HG02884 (cell line): Measurements from ENCODE around the gene GRIK4.

Source experiments
- ATAC-seq: cut with Tn5 transposase; IDR thresholded peaks from one replicate; pipeline ENCODE4 v1.9.1; 2021; ENCODE audit warnings: mild to moderate bottlenecking, moderate library complexity; ENCODE audit not compliant: unreplicated experiment

Gene GRIK4

GRCh38 chr11:120629407-120630080 is 118.0 kb downstream of the GRIK4 start:
- ATAC-seq = no peak

GRCh38 chr11:120630122-120630521 is 118.6 kb downstream of the GRIK4 start:
- ATAC-seq = no peak

DNA sequence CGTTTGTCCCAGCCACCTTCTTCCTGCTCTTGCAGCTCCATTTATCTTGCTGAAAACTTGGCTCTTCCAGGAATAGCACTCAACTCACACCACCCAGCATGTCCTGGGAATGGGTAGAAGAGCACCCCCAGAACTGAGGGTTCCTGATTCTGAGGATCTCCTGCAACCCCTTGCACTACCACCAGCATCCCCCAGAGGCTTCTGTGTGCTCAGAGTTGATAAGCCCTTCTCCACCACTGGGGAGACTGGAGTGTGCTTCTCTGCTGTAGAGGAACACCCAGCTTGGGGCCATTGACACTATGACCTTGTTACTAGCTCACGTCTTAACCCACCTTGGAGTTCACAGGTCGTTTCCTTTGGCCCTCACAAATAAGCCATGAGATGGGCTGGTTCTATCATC is 121.0 kb downstream of the GRIK4 start:
- ATAC-seq = no peak

DNA sequence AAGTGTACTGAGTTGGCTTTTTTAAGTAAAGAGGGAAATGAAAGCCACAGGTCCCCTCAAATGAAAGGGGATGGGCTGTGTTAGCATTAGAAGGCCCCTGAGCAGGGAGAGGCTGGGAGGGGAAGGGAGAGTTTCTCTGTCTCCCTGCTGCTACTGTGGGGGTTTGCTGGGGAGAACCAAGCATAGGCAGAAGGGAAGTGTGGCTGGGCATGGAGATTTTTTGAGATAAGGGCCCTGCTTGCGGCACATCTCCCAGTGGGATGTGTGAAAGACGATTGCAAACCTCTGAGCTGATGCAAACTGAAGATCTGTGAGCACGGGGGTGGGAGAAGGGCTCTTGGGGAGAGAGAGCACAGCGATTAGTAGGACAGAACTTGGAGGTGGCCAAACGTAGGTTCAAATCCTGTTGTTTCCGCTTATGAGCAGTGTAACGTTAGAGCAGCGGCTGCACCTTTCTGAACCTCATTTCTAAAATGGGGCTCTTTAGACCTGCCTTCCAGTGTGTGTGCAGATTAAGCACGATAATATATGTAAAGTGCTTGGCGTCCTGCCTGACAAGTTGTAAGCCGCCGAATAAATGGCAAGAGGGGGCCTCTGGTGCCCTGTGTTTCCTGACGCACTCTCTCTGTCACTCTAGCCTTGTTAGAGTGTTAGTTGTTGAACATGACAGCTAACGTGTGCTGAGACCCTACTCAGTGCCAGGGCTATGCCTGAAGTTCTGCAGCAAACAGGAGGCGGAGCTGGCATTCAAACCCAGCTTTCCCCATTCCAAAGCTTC is 122.3 kb downstream of the GRIK4 start:
- ATAC-seq = no peak

GRCh38 chr11:120634706-120635105 is 123.2 kb downstream of the GRIK4 start:
- no peak for ATAC-seq

GRCh38 chr11:120635136-120635810 is 123.7 kb downstream of the GRIK4 start:
- no peak for ATAC-seq

- ATAC-seq = no peak
These were observed 125.6 kb downstream of the GRIK4 start for GRCh38 chr11:120637131-120637530.

DNA sequence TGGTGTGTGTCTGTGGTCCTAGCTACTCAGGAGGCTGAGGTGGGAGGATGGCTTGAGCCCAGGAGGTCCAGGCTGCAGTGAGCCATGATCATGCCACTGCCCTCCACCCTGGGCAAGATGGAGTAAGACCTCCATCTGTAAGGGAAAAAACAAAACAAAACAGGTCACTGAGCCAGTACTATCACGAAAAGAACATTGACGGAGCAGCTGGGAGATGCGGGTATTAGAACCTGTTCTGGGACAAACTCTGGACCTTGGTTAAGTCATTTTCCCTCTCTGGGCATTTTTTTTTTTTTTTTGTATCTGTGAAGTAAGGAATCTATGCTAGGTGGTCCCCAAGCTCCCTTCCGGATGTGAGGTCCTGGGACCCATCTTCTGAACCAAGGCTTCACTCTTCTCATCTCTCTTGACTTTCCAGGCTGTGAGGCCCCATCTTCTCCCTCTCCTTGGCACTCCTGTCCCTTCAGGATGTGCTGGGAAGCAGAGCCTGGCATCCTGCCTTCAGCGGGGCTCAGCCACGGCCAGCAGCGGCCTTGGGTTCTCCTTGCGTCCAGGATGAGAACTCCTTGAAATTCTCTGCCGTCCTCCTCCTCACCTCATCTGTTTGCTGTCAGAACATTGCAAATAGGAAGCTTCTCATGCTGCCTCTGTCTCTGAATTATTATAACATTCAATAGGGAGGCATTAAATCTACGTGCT is 130.8 kb downstream of the GRIK4 start:
- no peak for ATAC-seq

- ATAC-seq = no peak
These were observed 131.7 kb downstream of the GRIK4 start for GRCh38 chr11:120643284-120643683.

- ATAC-seq = no peak
These were observed 134.1 kb downstream of the GRIK4 start for GRCh38 chr11:120645639-120646038.

GRCh38 chr11:120646206-120646605 is 134.7 kb downstream of the GRIK4 start:
- no peak for ATAC-seq

DNA sequence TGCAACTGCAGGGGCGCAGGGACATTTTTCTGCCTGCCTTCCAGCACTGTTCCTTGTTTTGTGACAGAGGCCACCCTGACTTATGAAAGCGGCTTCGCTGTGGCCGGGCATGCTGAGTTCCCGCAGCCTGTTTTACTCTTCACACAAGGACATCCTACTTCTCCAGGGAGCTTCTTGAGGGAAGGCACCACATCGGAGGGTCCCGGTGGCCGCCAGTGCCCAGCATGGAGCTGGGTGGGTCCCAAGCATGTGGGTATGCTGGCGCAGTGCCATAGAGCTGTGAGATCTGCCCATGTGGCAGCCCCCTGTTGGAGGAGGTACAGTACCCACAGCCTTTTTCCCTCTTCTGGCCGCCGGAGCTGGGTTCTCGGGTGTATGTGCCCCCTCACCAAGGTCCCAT is 136.1 kb downstream of the GRIK4 start:
- ATAC-seq = no peak

GRCh38 chr11:120648771-120649170 is 137.2 kb downstream of the GRIK4 start:
- ATAC-seq = no peak

GRCh38 chr11:120649316-120649715 is 137.8 kb downstream of the GRIK4 start:
- ATAC-seq = no peak

GRCh38 chr11:120651396-120651795 is 139.8 kb downstream of the GRIK4 start:
- no peak for ATAC-seq

DNA sequence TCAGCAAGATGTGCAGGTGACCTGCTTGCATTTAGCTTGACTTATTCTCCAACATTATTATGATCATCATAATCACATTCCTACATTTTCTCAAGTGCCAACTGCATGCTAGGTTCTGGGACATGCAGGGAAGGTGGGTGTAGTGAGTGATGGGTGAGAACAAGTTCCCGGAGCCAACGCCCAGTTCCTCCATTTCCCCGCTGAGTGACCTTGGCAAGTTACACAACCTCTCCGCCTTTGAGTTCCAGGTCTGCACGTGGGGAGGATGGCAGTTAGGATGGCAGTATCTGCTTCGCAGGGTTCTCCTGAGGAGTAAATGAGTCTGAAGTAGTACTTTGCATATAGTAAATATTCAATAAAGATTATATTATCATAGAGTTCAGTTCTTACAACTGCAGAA is 140.3 kb downstream of the GRIK4 start:
- ATAC-seq = no peak

GRCh38 chr11:120652705-120653335 is 141.3 kb downstream of the GRIK4 start:
- ATAC-seq = no peak

DNA sequence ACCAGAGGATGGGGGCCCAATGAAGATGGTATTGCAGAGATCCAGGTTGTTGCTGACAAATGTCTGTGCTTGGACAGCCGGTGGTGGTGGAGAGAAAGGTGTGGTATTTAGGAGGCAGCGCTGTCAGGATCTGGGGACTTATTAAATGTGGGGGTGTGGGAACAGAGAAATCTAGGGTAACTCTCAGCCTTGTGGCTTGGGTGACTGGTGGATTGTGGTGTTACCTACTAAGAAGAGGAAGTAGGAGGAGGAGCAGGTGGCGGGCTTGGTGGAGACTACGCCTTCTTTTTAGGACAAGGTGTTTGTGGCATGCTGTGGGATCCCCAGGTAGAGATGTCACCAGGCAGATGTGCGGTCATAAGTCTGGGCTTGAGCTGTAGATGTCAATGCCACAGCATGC is 144.0 kb downstream of the GRIK4 start:
- ATAC-seq = no peak

DNA sequence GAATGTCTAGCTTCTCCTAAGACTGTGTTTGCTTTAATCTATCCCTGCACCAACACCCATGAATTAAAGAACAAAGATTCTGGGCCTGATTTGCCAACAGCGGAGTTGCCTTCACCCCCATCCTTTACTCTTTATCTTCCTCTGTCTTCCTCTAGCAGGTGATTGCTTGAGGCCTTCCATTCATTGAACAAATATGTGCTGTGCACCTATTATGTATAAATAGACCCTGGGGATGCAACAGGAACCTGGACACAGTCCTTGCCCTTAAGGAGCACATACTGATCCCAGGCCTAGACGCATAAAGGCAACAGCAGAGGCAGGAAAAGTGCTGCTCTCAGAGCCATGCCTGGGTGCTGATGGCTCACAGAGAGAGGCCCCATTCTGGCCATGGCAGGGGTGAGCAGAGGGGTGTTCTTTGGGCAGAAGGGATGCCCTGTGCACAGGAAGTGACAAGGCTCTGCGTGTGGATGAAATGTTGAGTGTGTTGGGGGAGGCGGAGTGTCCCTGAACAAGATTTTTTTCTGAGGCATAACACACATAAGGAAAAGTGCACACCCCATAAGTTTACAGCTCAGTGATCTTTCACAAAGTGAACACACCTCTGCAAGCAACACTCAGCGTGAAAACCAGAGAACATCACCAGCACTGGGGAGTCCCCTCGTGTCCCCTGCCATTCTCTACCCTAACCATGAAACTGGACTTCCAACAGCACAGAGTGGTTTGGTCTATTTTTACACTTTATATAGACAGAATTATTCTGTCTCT is 145.9 kb downstream of the GRIK4 start:
- ATAC-seq = peak; percentile 46

GRCh38 chr11:120658071-120658423 is 146.5 kb downstream of the GRIK4 start:
- ATAC-seq = peak; percentile 40
